IMR-90 (cell line): ENCODE results near the gene LBHD2. TPM values are rescaled to one million over a fixed set of nuclear protein-coding genes. Genes with fewer than 3 reads are reported as not detected.

Source experiments
- ATAC-seq: fragments of 200-7000 bp; cut with Tn5 transposase; 2 replicates; pipeline ENCODE4 v1.9.1; 2020; ENCODE audit warnings: low read depth, mild to moderate bottlenecking, moderate library complexity
- BruUV-seq: library from RNA; stranded (reverse); fragments of 400-500 nt; replicated peaks from 2 replicates; lab custom pipeline; 2021; lab: Mats Ljungman, UMichigan
- CTCF ChIA-PET: fragments of 300-600 bp; formaldehyde crosslinking; extraction: SDS; loops from one replicate; lab custom pipeline; 2021; ENCODE audit warnings: antibody characterized with exemption; lab: Yijun Ruan, JAX
- POLR2A ChIA-PET: fragments of 300-600 bp; sonication (Branson Sonifier 250); formaldehyde crosslinking; loops from one replicate; lab custom pipeline; 2022; ENCODE audit warnings: antibody characterized with exemption; ENCODE audit not compliant: unreplicated experiment; lab: Charles Lee
- DNase-seq: peaks from one replicate; pipeline ENCODE4 v3.0.0; 2013
- H2AFZ ChIP-seq: replicated peaks from 2 replicates; pipeline ENCODE3; 2013; ENCODE audit warnings: low read length, mild to moderate bottlenecking; ENCODE audit not compliant: poor library complexity
- H2AK5ac ChIP-seq: 2 replicates; pipeline ENCODE4 v1.6.1; 2013; ENCODE audit warnings: low read depth, low read length, inconsistent platforms
- H2AK9ac ChIP-seq: replicated peaks from 2 replicates; pipeline ENCODE3; 2013; ENCODE audit warnings: mild to moderate bottlenecking, low read depth, low read length, moderate library complexity; ENCODE audit not compliant: poor library complexity
- H2BK120ac ChIP-seq: 2 replicates; pipeline ENCODE4 v1.6.1; 2013; ENCODE audit warnings: low read depth, low read length, inconsistent platforms
- H2BK15ac ChIP-seq: 3 replicates; pipeline ENCODE4 v1.6.1; 2013; ENCODE audit warnings: low read depth, low read length, inconsistent platforms
- H2BK20ac ChIP-seq: 2 replicates; pipeline ENCODE4 v1.6.1; 2013; ENCODE audit warnings: low read depth, mild to moderate bottlenecking, inconsistent platforms, low read length, moderate library complexity
- H2BK5ac ChIP-seq: 2 replicates; pipeline ENCODE4 v1.6.1; 2013; ENCODE audit warnings: mild to moderate bottlenecking, low read depth, low read length, inconsistent platforms; ENCODE audit not compliant: poor library complexity, severe bottlenecking
- H3K14ac ChIP-seq: replicated peaks from 2 replicates; pipeline ENCODE4 v1.6.1; 2013; ENCODE audit warnings: low read depth, low read length, inconsistent platforms
- H3K18ac ChIP-seq: 2 replicates; pipeline ENCODE4 v1.6.1; 2013; ENCODE audit warnings: low read depth, low read length, control low read depth
- H3K23ac ChIP-seq: 2 replicates; pipeline ENCODE4 v1.6.1; 2013; ENCODE audit warnings: low read depth, low read length, inconsistent platforms
- H3K27ac ChIP-seq: 2 replicates; pipeline ENCODE4 v1.5.1; 2013; ENCODE audit warnings: mild to moderate bottlenecking, control low read depth, low read length; ENCODE audit not compliant: insufficient read depth
- H3K27me3 ChIP-seq: 2 replicates; pipeline ENCODE4 v1.6.1; 2013; ENCODE audit warnings: low read length; ENCODE audit not compliant: control insufficient read depth, insufficient read depth
- H3K36me3 ChIP-seq: 2 replicates; pipeline ENCODE4 v1.6.1; 2013; ENCODE audit warnings: low read length, mixed read lengths; ENCODE audit not compliant: control insufficient read depth, insufficient read depth
- H3K4ac ChIP-seq: 2 replicates; pipeline ENCODE4 v1.6.1; 2013; ENCODE audit warnings: low read depth, low read length, inconsistent platforms
- H3K4me1 ChIP-seq: 2 replicates; pipeline ENCODE4 v1.6.1; 2013; ENCODE audit warnings: low read length, mixed read lengths; ENCODE audit not compliant: control insufficient read depth, insufficient read depth
- H3K4me2 ChIP-seq: 2 replicates; pipeline ENCODE4 v1.6.1; 2013; ENCODE audit warnings: low read depth, mild to moderate bottlenecking, control low read depth, low read length, moderate library complexity
- H3K4me3 ChIP-seq: 2 replicates; pipeline ENCODE4 v1.5.1; 2013; ENCODE audit warnings: low read depth, mild to moderate bottlenecking, control low read depth, low read length, moderate library complexity; ENCODE audit not compliant: insufficient read depth
- H3K56ac ChIP-seq: 2 replicates; pipeline ENCODE4 v1.6.1; 2013; ENCODE audit warnings: low read length, inconsistent platforms; ENCODE audit not compliant: insufficient read depth; ENCODE audit errors: extremely low read depth
- H3K79me1 ChIP-seq, 2 experiments: 2 replicates each; pipeline ENCODE4 v1.6.1; 2013; ENCODE audit warnings: low read length in 2 of 2, inconsistent platforms in 1 of 2, low read depth in 1 of 2
- H3K9ac ChIP-seq: 2 replicates; pipeline ENCODE4 v1.6.1; 2013; ENCODE audit warnings: low read depth, low read length, control low read depth
- H3K9me1 ChIP-seq: 2 replicates; pipeline ENCODE4 v1.6.1; 2013; ENCODE audit warnings: low read length, inconsistent platforms; ENCODE audit not compliant: insufficient read depth
- H3K9me3 ChIP-seq: 2 replicates; pipeline ENCODE4 v1.6.1; 2013; ENCODE audit warnings: low read length; ENCODE audit not compliant: control insufficient read depth, insufficient read depth
- H4K20me1 ChIP-seq: 2 replicates; pipeline ENCODE4 v1.6.1; 2013; ENCODE audit warnings: low read length, inconsistent platforms; ENCODE audit not compliant: insufficient read depth
- H4K5ac ChIP-seq: 2 replicates; pipeline ENCODE4 v1.6.1; 2013; ENCODE audit warnings: mild to moderate bottlenecking, low read depth, low read length, control low read depth
- H4K8ac ChIP-seq, 2 experiments: 2 replicates each; pipeline ENCODE4 v1.6.1; 2013; ENCODE audit warnings: low read depth in 2 of 2, low read length in 2 of 2, control low read depth in 1 of 2, inconsistent platforms in 1 of 2
- H4K91ac ChIP-seq: 2 replicates; pipeline ENCODE4 v1.6.1; 2013; ENCODE audit warnings: low read depth, low read length, inconsistent platforms; ENCODE audit not compliant: insufficient read depth
- POLR2A ChIP-seq: IDR thresholded peaks from 2 replicates; pipeline ENCODE4 v1.6.1; 2012; ENCODE audit warnings: mild to moderate bottlenecking, low read depth, low read length
- USF2 ChIP-seq: fragments of 150-350 bp; IDR thresholded peaks from 2 replicates; pipeline ENCODE4 v1.6.1; 2017; ENCODE audit warnings: mild to moderate bottlenecking, antibody characterized with exemption, low read length, low read depth
- WGBS, 2 experiments: methylation state at CpG; one replicate each; pipeline versions ENCODE4 v1.1.5 to v1.1.7; 2013; ENCODE audit warnings: missing lambda C conversion rate in 2 of 2; ENCODE audit not compliant: insufficient read length in 1 of 2; ENCODE audit errors: extremely low coverage in 2 of 2; 5-methylcytosine and 5-hydroxymethylcytosine counted together
- dilution Hi-C: fragments of 300-500 bp; cut with HindIII; formaldehyde crosslinking; loops from one replicate; pipeline ENCODE4 v1.14.3; 2018; ENCODE audit warnings: low sequenced_read_pairs; ENCODE audit not compliant: unreplicated experiment
- in situ Hi-C: fragments of 300-500 bp; cut with MboI; formaldehyde crosslinking; loops from 3 replicates; pipeline ENCODE4 v1.14.3; 2019; ENCODE audit warnings: low sequenced_read_pairs, inconsistent platforms, mixed read lengths
- intact Hi-C: fragments of 100-400 bp; cut with micrococcal nuclease; formaldehyde crosslinking; loops from 2 replicates; pipeline ENCODE4 v1.10.0; 2022
- polyA plus RNA-seq, 3 experiments: library from polyadenylated mRNA; depleted of rRNA; stranded (reverse); fragments of >200 nt; gene quantifications; 2 replicates each; pipeline ENCODE4 v1.2.3, GENCODE V29; 2012; ENCODE audit warnings: low replicate concordance in 1 of 3
- total RNA-seq: library from RNA; depleted of rRNA; stranded (reverse); fragments of >200 nt; gene quantifications from 2 replicates; pipeline ENCODE4 v1.2.3, GENCODE V29; 2012

The LBHD2 gene
- total and polyA plus RNA-seq, 2 of the 4 experiments (the other 2 are of a cell fraction), result not detected

GRCh38 chr14:103118018-103118662 is 34.1 kb downstream of the LBHD2 start:
- Histone ChIP-seq H3K23ac (no peak overlapping the region), H3K4me1 (peaks cover 24% of the 10 kb centered on the region), H2AK5ac (peak overlapping the region; percentile 35), H3K9me3 (no peaks in the 10 kb centered on the region), H2BK120ac (no peak overlapping the region; the same call in 1 of the 2 replicates), H3K4me2 (no peak overlapping the region; the same call in 1 of the 2 replicates), H2BK20ac (peak overlapping the region; percentile 42; the same call in 1 of the 2 replicates), H3K27me3 (no peaks in the 10 kb centered on the region), H3K4me3 (no peak overlapping the region), H3K4ac (peak overlapping the region; percentile 64; the same call in 1 of the 2 replicates), H3K36me3 (no peaks in the 10 kb centered on the region), H2AK9ac (peak overlapping the region; percentile 23), H2BK15ac (peak overlapping the region; percentile 34; the same call in 1 of the 3 replicates), H3K14ac (peak overlapping the region; percentile 37; the same call in 1 of the 2 replicates), H3K79me1 (no peaks in the 10 kb centered on the region), H2AFZ (peak overlapping the region; percentile 79), H3K18ac (peak overlapping the region; percentile 24; the same call in 1 of the 2 replicates), H3K27ac (no peak overlapping the region), H4K91ac (peak overlapping the region; percentile 37; the same call in 1 of the 2 replicates), H4K5ac (peak overlapping the region; percentile 5; the same call in 1 of the 2 replicates), H3K56ac (no peak overlapping the region), H2BK5ac (no peak overlapping the region), H3K9ac (no peak overlapping the region), H4K20me1 (no peaks in the 10 kb centered on the region), H4K8ac (peak overlapping the region in 1 of 2 experiments; percentile 68; a peak in 1 of 4 replicates), H3K9me1 (no peaks in the 10 kb centered on the region)
- POLR2A ChIA-PET, result no interaction called here
- in situ Hi-C loops (no loop called here), dilution Hi-C loops (no loop called here), intact Hi-C loops (no loop called here)
- BruUV-seq, result no TSS peak
- ATAC-seq (peak; percentile 55), DNase-seq (peak; percentile 35)
- no peak for TF ChIP-seq POLR2A
- TF ChIP-seq USF2, result peak; percentile 62; the same call in 1 of the 2 replicates
- WGBS, 2 experiments, result 32% methylated on average over 2 of the region's 10 CpGs; no CpG with 5 or more reads in 1 of the 2 experiments
- CTCF ChIA-PET, result no interaction called here
